ENCODE measurements around the gene AUP1. TPM values are rescaled to one million over a fixed set of nuclear protein-coding genes. Genes with fewer than 3 reads are reported as not detected.
"Not testable (repeated sequence)": the region's sequence is repeated elsewhere in the genome, so short reads cannot be mapped to it uniquely, and the experiment has no call there.

The AUP1 gene
- total RNA-seq, 1 experiment from 2014 or later = 145 TPM

DNA sequence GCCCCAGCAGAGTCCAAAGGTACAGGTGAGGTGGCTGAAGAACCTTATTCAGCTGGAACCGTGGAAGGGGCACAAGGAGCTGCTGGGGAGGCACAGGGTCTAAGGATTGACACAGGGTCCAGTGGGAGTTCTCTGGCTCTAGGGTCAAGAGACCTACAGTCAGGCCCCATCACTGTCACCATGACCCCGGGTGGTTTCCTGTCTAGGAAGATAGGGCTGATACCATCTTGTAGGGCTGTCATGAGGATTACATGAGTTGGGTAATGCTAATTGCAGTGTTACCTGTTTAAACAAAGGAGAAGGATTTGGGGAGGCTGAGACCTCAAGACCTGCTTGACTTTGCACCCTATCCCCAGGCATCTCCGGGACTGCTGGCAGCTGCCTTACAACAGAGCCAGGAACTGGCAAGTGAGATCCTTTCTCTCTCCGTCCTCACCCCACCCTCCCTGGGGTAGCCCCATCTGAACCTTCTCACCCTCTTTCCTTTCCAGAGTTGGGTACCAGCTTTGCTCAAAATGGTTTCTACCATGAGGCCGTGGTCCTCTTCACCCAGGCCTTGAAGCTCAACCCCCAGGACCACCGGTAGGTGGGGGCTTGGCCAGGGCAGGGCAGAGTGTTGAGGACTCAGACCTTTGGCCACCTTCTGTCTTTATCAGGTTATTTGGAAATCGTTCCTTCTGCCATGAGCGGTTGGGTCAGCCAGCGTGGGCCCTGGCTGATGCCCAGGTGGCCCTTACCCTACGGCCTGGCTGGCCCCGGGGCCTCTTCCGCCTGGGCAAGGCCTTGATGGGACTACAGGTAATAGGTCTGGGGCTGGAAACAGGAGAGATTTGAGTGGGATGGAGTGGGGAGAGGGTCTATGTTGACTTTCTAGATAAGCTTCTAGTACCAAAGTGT lies 37.6 kb downstream of the AUP1 start:
- DNase-seq = no peak
- H3K27ac Mint-ChIP-seq (ENCODE audit: unreplicated experiment) = no peak overlapping the region
- no peak overlapping the region for H3K4me3 Mint-ChIP-seq (ENCODE audit: low read depth, unreplicated experiment)
- peaks cover 16% of the 10 kb centered on the region for H3K4me1 Mint-ChIP-seq (ENCODE audit: low read depth, unreplicated experiment)
- no TSS peak for BruUV-seq (replicated peaks)
- no peaks in the 10 kb centered on the region for H3K9me3 Mint-ChIP-seq (ENCODE audit: low read depth, unreplicated experiment)
- TF ChIP-seq CTCF (IDR thresholded peaks at IDR 0.05; ENCODE audit: unreplicated experiment) = no peak
- H3K36me3 Mint-ChIP-seq (ENCODE audit: insufficient read depth, unreplicated experiment) = peaks cover 11% of the 10 kb centered on the region
- CTCF ChIA-PET = interaction anchor here (0.6 to 1.8 kb wide), 3 partner anchors 11 to 96 kb away, joined by 3 to 6 read pairs (median 5); partner anchors contain the start of gene MRPL53
- intact Hi-C loops (cut with micrococcal nuclease; ENCODE audit: unreplicated experiment) = no loop called here
- H3K27me3 Mint-ChIP-seq (ENCODE audit: unreplicated experiment) = no peaks in the 10 kb centered on the region

DNA sequence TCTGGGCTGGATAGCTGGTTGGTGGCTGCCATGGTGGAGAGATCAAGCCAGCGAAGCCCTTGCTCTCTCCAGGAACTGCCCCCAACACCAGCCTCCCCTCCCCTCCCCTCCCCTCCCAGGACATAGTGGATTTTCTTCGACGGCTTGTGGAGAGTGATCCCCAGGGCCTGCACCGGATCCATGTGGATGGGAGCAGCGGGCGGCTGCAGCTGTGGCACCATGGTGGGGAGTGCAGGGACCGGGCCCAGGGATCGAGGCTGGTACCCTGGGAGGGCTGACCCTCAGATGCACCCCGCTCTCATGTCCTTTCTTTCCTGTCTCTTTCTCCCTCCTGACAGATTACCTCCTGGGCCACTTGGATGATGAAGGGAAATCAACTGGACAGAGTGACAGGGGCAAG lies 39.6 kb downstream of the AUP1 start:
- intact Hi-C loops (cut with micrococcal nuclease; ENCODE audit: unreplicated experiment) = no loop called here
- Mint-ChIP-seq H3K4me1 (ENCODE audit: low read depth, unreplicated experiment) (peaks cover 26% of the 10 kb centered on the region), H3K4me3 (ENCODE audit: low read depth, unreplicated experiment) (no peak overlapping the region), H3K27me3 (ENCODE audit: unreplicated experiment) (no peaks in the 10 kb centered on the region), H3K36me3 (ENCODE audit: insufficient read depth, unreplicated experiment) (peaks cover 27% of the 10 kb centered on the region), H3K27ac (ENCODE audit: unreplicated experiment) (no peak overlapping the region), H3K9me3 (ENCODE audit: low read depth, unreplicated experiment) (no peaks in the 10 kb centered on the region)
- no peak for TF ChIP-seq CTCF (IDR thresholded peaks at IDR 0.05; ENCODE audit: unreplicated experiment)
- CTCF ChIA-PET = no interaction called here
- BruUV-seq (replicated peaks) = no TSS peak
- no peak for DNase-seq

GRCh38 chr2:74488643-74489481 lies 40.6 kb downstream of the AUP1 start:
- intact Hi-C loops (cut with micrococcal nuclease; ENCODE audit: unreplicated experiment) = no loop called here
- no peaks in the 10 kb centered on the region for H3K27me3 Mint-ChIP-seq (ENCODE audit: unreplicated experiment)
- peak overlapping the region; percentile 15 for H3K27ac Mint-ChIP-seq (ENCODE audit: unreplicated experiment)
- no peak for DNase-seq
- CTCF ChIA-PET = interaction anchor here (0.8 kb wide), 1 partner anchor 18 kb away, joined by 3 read pairs; the partner anchor contains the start of gene PCGF1
- H3K36me3 Mint-ChIP-seq (ENCODE audit: insufficient read depth, unreplicated experiment) = peaks cover 27% of the 10 kb centered on the region
- no peaks in the 10 kb centered on the region for H3K9me3 Mint-ChIP-seq (ENCODE audit: low read depth, unreplicated experiment)
- no peak overlapping the region for H3K4me3 Mint-ChIP-seq (ENCODE audit: low read depth, unreplicated experiment)
- no peak for TF ChIP-seq CTCF (IDR thresholded peaks at IDR 0.05; ENCODE audit: unreplicated experiment)
- BruUV-seq (replicated peaks) = no TSS peak
- peaks cover 29% of the 10 kb centered on the region for H3K4me1 Mint-ChIP-seq (ENCODE audit: low read depth, unreplicated experiment)

- Mint-ChIP-seq H3K27ac (ENCODE audit: unreplicated experiment) (no peak overlapping the region), H3K27me3 (ENCODE audit: unreplicated experiment) (no peaks in the 10 kb centered on the region), H3K4me1 (ENCODE audit: low read depth, unreplicated experiment) (peaks cover 37% of the 10 kb centered on the region), H3K4me3 (ENCODE audit: low read depth, unreplicated experiment) (no peak overlapping the region), H3K9me3 (ENCODE audit: low read depth, unreplicated experiment) (no peaks in the 10 kb centered on the region), H3K36me3 (ENCODE audit: insufficient read depth, unreplicated experiment) (peaks cover 37% of the 10 kb centered on the region)
- DNase-seq = no peak
- CTCF ChIA-PET = no interaction called here
- BruUV-seq (replicated peaks) = no TSS peak
- intact Hi-C loops (cut with micrococcal nuclease; ENCODE audit: unreplicated experiment) = no loop called here
- TF ChIP-seq CTCF (IDR thresholded peaks at IDR 0.05; ENCODE audit: unreplicated experiment) = no peak
Observed at GRCh38 chr2:74486141-74486540, 43.4 kb downstream of the AUP1 start.

- not testable (repeated sequence) for DNase-seq; H3K27me3 Mint-ChIP-seq (ENCODE audit: unreplicated experiment); H3K9me3 Mint-ChIP-seq (ENCODE audit: low read depth, unreplicated experiment); BruUV-seq (replicated peaks)
- intact Hi-C loops (cut with micrococcal nuclease; ENCODE audit: unreplicated experiment) = loop anchor here (1.0 kb wide), 3 partner anchors 42 to 104 kb away; partner anchors contain the start of gene RTKN
- peak overlapping the region; percentile 68 for H3K27ac Mint-ChIP-seq (ENCODE audit: unreplicated experiment)
- peaks cover 60% of the 10 kb centered on the region for H3K36me3 Mint-ChIP-seq (ENCODE audit: insufficient read depth, unreplicated experiment)
- CTCF ChIA-PET = interaction anchor here (0.7 to 1.9 kb wide), 7 partner anchors 23 to 106 kb away, joined by 3 to 11 read pairs (median 4); partner anchors contain the start of genes PCGF1 and WBP1
- peaks cover 30% of the 10 kb centered on the region for H3K4me1 Mint-ChIP-seq (ENCODE audit: low read depth, unreplicated experiment)
- H3K4me3 Mint-ChIP-seq (ENCODE audit: low read depth, unreplicated experiment) = peak overlapping the region; percentile 85
Observed at GRCh38 chr2:74483675-74484164, 45.8 kb downstream of the AUP1 start.
